Hepatocyte (in vitro differentiated cells): ENCODE results near the gene DMRT1.
"Not testable (repeated sequence)": the region's sequence is repeated elsewhere in the genome, so short reads cannot be mapped to it uniquely, and the experiment has no call there.

ENCODE experiments used
- EZH2phosphoT487 ChIP-seq: fragments of 200-600 bp; sonication (generic); IDR thresholded peaks from one replicate; pipeline ENCODE4 v1.6.1; 2018; ENCODE audit warnings: antibody characterized with exemption, mild to moderate bottlenecking, low read depth, moderate library complexity; ENCODE audit not compliant: unreplicated experiment, severe bottlenecking
- TF ChIP-seq, protein P1 (sequence below): fragments of 200-600 bp; sonication (generic); IDR thresholded peaks from 2 replicates; pipeline ENCODE4 v1.5.1; 2016; ENCODE audit warnings: antibody characterized with exemption, mild to moderate bottlenecking; ENCODE audit not compliant: poor library complexity

DNA sequence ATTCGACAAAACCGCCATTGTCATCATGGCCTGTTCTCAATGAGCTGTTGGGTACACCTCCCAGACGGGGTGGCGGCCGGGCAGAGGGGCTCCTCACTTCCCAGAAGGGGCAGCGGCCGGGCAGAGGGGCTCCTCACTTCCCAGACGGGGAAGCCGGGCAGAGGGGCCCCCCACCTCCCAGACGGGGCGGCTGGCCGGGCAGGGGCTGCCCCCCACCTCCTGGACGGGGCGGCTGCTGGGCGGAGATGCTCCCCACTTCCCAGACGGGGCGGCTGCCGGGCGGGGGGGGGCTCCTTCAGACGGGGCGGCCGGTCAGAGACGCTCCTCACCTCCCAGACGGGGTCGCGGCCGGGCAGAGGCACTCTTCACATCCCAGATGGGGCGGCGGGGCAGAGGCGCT lies 20.0 kb downstream of the DMRT1 start:
- TF ChIP-seq, protein P1, sequence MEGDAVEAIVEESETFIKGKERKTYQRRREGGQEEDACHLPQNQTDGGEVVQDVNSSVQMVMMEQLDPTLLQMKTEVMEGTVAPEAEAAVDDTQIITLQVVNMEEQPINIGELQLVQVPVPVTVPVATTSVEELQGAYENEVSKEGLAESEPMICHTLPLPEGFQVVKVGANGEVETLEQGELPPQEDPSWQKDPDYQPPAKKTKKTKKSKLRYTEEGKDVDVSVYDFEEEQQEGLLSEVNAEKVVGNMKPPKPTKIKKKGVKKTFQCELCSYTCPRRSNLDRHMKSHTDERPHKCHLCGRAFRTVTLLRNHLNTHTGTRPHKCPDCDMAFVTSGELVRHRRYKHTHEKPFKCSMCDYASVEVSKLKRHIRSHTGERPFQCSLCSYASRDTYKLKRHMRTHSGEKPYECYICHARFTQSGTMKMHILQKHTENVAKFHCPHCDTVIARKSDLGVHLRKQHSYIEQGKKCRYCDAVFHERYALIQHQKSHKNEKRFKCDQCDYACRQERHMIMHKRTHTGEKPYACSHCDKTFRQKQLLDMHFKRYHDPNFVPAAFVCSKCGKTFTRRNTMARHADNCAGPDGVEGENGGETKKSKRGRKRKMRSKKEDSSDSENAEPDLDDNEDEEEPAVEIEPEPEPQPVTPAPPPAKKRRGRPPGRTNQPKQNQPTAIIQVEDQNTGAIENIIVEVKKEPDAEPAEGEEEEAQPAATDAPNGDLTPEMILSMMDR = not testable (repeated sequence)
- TF ChIP-seq EZH2phosphoT487 = not testable (repeated sequence)
